Sigmoid colon (tissue), 7 donors: ENCODE data around the gene WTAP. TPM values are rescaled to one million over a fixed set of nuclear protein-coding genes. Genes with fewer than 3 reads are reported as not detected.
"Not testable (repeated sequence)": the region's sequence is repeated elsewhere in the genome, so short reads cannot be mapped to it uniquely, and the experiment has no call there.

Source experiments
- DNase-seq: peaks from one replicate; pipeline ENCODE4 v3.0.0-alpha.2; 2019
- H3K27ac ChIP-seq, 4 donors: fragments of 200-600 bp; sonication (generic); one replicate each; pipeline ENCODE4 v1.5.1; 2016 to 2019; ENCODE audit warnings: mild to moderate bottlenecking in 1 of 4
- H3K27me3 ChIP-seq, 3 donors: fragments of 200-600 bp; sonication (generic); one replicate each; pipeline ENCODE4 v1.5.1; 2019; ENCODE audit warnings: mild to moderate bottlenecking in 1 of 3
- H3K36me3 ChIP-seq, 4 donors: fragments of 200-600 bp; sonication (generic); one replicate each; pipeline ENCODE4 v1.5.1; 2016 to 2019
- H3K4me1 ChIP-seq, 4 donors: fragments of 200-600 bp; sonication (generic); one replicate each; pipeline ENCODE4 v1.5.1; 2017 to 2019
- H3K4me3 ChIP-seq, 4 donors: fragments of 200-600 bp; sonication (generic); one replicate each; pipeline ENCODE4 v1.5.1; 2017 to 2019; ENCODE audit warnings: mild to moderate bottlenecking in 2 of 4, moderate library complexity in 1 of 4
- H3K9me3 ChIP-seq, 4 donors: fragments of 200-600 bp in 3 of 4; sonication (generic) in 3 of 4; one replicate each; pipeline versions ENCODE4 v1.5.1 to v1.6.1; 2013 to 2019
- EP300 ChIP-seq, 4 donors: sonication (generic); formaldehyde crosslinking; IDR thresholded peaks; one replicate each; pipeline ENCODE4 v1.6.1; 2017; ENCODE audit warnings: antibody characterized with exemption in 4 of 4
- POLR2A ChIP-seq, 2 donors: fragments of 450-650 bp; IDR thresholded peaks; one replicate each; pipeline ENCODE4 v1.6.1; 2016; ENCODE audit warnings: antibody characterized with exemption in 2 of 2, mild to moderate bottlenecking in 2 of 2, moderate library complexity in 2 of 2
- POLR2AphosphoS5 ChIP-seq, 4 donors: sonication (generic); formaldehyde crosslinking; IDR thresholded peaks; one replicate each; pipeline ENCODE4 v1.6.1; 2017; ENCODE audit warnings: antibody characterized with exemption in 4 of 4
- WGBS, 2 donors: extraction: QIAGEN DNeasy Blood & Tissue Kit; methylation state at CpG; one replicate each; pipeline ENCODE4 v1.1.7; 2013; 5-methylcytosine and 5-hydroxymethylcytosine counted together
- intact Hi-C: fragments of 100-400 bp; cut with DNase I; formaldehyde crosslinking; loops from one replicate; pipeline ENCODE4 v1.15.1; 2023
- polyA plus RNA-seq, 3 donors: library from polyadenylated mRNA; stranded (reverse); fragments of 200-250 nt; gene quantifications; one replicate each; pipeline ENCODE4 v1.2.3, GENCODE V29; 2013
- total RNA-seq, 4 donors: library from RNA; depleted of rRNA; stranded (reverse); fragments of >200 nt; gene quantifications; one replicate each; pipeline ENCODE4 v1.1.0, GENCODE V29; 2016
- TF ChIP-seq, protein P1 (sequence below), 4 experiments: fragments of 450-650 bp in 3 of 4; fragments of 200-600 bp in 1 of 4; IDR thresholded peaks; one replicate each; pipeline ENCODE4 v1.5.1; 2016 to 2019; ENCODE audit warnings: antibody characterized with exemption in 4 of 4, mild to moderate bottlenecking in 3 of 4, moderate library complexity in 2 of 4
- donor health status: healthy with polysubstance abuse.
- donor health status: Bipolar disorder and iron deficiency.
- donor health status: healthy.

The WTAP gene
- total and polyA plus RNA-seq, 7 donors: 55.9 to 93.8 (median 71.7) TPM

DNA sequence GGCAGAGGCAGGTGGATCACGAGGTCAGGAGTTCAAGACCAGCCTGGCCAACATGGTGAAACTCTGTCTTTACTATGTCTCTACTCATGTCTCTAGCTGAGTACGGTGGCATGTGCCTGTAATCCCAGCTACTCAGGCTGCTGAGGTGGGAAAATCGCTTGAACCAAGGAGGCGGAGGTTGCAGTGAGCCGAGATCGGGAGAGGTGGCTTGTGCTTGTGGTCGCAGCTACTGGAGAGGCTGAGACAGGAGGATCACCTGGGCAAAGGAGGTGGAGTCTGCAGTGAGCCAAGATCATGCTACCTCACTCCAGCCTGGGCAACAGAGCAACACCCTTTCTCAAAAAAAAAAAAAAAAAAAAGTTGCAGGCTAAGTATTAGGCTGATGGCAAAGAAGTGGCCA is 8.0 kb upstream of the WTAP start:
- intact Hi-C loops: no loop called here
- H3K4me1 ChIP-seq: peaks cover 0 to 34% (median 32%) of the 10 kb centered on the region in 4 donors
- no peaks in the 10 kb centered on the region for H3K36me3 ChIP-seq
- DNase-seq: no peak
- peak overlapping the region in 1 of 4 donors; percentile 90 for H3K27ac ChIP-seq
- no peak for TF ChIP-seq POLR2A (IDR thresholded peaks at IDR 0.05)
- no peak for TF ChIP-seq POLR2AphosphoS5 (IDR thresholded peaks at IDR 0.05)
- TF ChIP-seq EP300 (IDR thresholded peaks at IDR 0.05): no peak
- TF ChIP-seq, protein P1, sequence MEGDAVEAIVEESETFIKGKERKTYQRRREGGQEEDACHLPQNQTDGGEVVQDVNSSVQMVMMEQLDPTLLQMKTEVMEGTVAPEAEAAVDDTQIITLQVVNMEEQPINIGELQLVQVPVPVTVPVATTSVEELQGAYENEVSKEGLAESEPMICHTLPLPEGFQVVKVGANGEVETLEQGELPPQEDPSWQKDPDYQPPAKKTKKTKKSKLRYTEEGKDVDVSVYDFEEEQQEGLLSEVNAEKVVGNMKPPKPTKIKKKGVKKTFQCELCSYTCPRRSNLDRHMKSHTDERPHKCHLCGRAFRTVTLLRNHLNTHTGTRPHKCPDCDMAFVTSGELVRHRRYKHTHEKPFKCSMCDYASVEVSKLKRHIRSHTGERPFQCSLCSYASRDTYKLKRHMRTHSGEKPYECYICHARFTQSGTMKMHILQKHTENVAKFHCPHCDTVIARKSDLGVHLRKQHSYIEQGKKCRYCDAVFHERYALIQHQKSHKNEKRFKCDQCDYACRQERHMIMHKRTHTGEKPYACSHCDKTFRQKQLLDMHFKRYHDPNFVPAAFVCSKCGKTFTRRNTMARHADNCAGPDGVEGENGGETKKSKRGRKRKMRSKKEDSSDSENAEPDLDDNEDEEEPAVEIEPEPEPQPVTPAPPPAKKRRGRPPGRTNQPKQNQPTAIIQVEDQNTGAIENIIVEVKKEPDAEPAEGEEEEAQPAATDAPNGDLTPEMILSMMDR (IDR thresholded peaks at IDR 0.05): no peak
- no peaks in the 10 kb centered on the region for H3K27me3 ChIP-seq
- no peaks in the 10 kb centered on the region for H3K9me3 ChIP-seq
- WGBS, 2 donors: 97% methylated on average over 7 of the region's 7 CpGs
- H3K4me3 ChIP-seq: no peak overlapping the region

DNA sequence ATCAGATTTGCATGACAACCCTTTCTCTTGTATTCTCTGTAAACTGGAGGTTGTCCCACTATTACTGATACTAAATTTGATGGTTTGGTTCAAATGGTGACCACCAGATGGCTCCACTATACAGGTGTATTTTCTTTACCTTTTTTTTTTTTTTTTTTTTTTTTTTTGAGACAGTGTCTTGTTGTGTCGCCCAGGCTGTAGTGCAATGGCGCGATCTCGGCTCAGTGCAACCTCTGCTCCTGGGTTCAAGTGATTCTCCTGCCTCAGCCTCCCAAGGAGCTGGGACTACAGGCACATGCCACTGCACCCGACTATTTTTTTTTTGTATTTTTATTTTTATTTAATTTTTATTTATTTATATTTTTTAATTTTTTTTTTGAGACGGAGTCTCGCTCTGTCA is 6.6 kb upstream of the WTAP start:
- H3K9me3 ChIP-seq: no peaks in the 10 kb centered on the region
- no peak overlapping the region for H3K27ac ChIP-seq
- H3K27me3 ChIP-seq: no peaks in the 10 kb centered on the region
- no peak for TF ChIP-seq EP300 (IDR thresholded peaks at IDR 0.05)
- TF ChIP-seq, protein P1 (IDR thresholded peaks at IDR 0.05): no peak
- no peak for TF ChIP-seq POLR2A (IDR thresholded peaks at IDR 0.05)
- TF ChIP-seq POLR2AphosphoS5 (IDR thresholded peaks at IDR 0.05): no peak
- H3K36me3 ChIP-seq: no peaks in the 10 kb centered on the region
- peaks cover 0 to 26% (median 24%) of the 10 kb centered on the region in 4 donors for H3K4me1 ChIP-seq
- WGBS, 2 donors: 40 to 58% methylated on average over 7 of the region's 7 CpGs
- intact Hi-C loops: no loop called here
- H3K4me3 ChIP-seq: no peak overlapping the region
- DNase-seq: no peak

DNA sequence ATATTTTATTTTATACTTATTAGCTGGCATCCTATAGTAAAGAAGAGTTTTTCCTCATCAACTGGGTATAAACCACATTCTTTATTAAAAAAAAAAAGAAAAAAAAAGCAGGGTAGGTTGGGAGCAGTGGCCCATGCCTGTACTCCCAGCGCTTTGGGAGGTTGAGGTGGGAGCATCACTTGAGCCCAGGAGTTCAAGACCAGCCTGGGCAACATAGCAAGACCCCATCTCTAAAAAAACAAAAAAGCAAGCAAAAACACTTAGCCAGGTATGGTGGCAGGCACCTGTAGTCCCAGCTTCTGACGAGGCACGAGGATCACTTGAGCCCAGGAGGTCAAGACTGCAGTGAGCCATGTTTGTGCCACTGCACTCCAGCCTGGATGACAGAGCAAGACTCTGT is 5.3 kb upstream of the WTAP start:
- H3K4me1 ChIP-seq: peaks cover 0 to 22% (median 18%) of the 10 kb centered on the region in 4 donors
- H3K9me3 ChIP-seq, H3K27ac ChIP-seq, H3K27me3 ChIP-seq, DNase-seq, H3K36me3 ChIP-seq, intact Hi-C loops, H3K4me3 ChIP-seq: not testable (repeated sequence)
- 97 to 100% methylated on average over 3 of the region's 3 CpGs for WGBS, 2 donors

DNA sequence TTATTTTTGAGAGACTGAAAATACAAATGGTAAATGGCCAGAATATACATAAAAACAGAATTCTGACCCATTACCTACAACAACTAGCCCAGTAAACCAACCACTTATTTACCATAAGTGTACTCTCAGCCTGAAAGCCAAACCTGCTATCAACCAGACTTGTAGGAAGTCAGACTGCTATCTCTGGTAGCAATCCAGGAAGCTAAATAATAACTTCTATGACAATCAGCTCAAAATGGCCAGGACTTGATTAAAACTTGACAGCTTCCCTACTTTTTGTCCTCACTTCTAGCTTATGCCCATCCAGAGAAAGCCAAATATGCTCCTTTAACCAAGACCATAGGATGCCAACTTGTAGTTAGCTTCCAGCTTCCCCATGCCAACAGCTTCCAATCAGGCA is 4.7 kb upstream of the WTAP start:
- Histone ChIP-seq H3K27me3 (no peaks in the 10 kb centered on the region), H3K9me3 (no peaks in the 10 kb centered on the region), H3K4me3 (no peak overlapping the region), H3K36me3 (no peaks in the 10 kb centered on the region), H3K27ac (no peak overlapping the region), H3K4me1 (peaks cover 0 to 15% (median 11%) of the 10 kb centered on the region in 4 donors)
- intact Hi-C loops: no loop called here
- no peak for DNase-seq
- TF ChIP-seq POLR2AphosphoS5 (IDR thresholded peaks at IDR 0.05): no peak

DNA sequence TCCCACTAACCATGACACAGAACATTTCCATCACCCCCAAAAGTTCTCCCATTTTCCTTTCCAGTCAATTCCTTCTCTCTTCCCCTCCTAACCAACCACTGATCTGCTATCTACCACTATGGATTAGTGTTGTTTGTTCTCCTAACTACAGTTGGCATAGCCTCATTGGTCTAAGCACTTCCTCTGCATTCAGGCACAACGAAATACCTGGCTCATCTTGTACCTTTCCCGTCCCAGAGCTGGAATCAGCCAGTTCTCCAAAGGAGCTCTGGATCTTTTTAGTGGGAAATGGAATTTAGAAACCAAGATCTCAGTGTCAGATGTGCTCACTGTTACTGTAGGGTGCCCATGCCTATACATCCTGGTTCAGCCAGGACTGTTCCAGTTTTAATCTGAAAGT is 4.0 kb upstream of the WTAP start:
- H3K4me3 ChIP-seq: no peak overlapping the region
- peaks cover 0 to 13% (median 9%) of the 10 kb centered on the region in 4 donors for H3K4me1 ChIP-seq
- H3K9me3 ChIP-seq: no peaks in the 10 kb centered on the region
- DNase-seq: no peak
- TF ChIP-seq POLR2A (IDR thresholded peaks at IDR 0.05) (no peak), POLR2AphosphoS5 (IDR thresholded peaks at IDR 0.05) (no peak), EP300 (IDR thresholded peaks at IDR 0.05) (no peak)
- TF ChIP-seq, protein P1 (IDR thresholded peaks at IDR 0.05): no peak
- H3K36me3 ChIP-seq: no peaks in the 10 kb centered on the region
- 96 to 97% methylated on average over 2 of the region's 2 CpGs for WGBS, 2 donors
- H3K27me3 ChIP-seq: no peaks in the 10 kb centered on the region
- intact Hi-C loops: no loop called here
- H3K27ac ChIP-seq: no peak overlapping the region

DNA sequence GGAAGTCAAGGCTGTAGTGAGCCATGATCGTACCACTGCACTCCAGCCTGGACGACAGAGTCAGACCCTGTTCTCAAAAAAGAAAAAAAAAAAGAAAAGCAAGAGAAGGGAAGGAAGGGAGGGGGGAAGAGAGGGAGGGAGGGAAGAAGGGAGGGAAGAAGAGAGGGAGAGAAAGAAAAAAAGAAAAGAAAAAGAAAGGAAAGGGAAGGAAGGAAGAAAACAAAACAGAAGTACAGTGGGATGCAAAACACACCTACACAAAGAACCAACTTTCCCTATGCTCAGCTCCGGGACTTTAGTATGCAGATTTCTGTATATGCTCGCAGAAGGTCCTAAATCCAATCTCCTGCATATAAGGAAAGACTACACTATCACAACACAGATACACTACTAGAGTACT is 2.5 kb upstream of the WTAP start:
- intact Hi-C loops: no loop called here

DNA sequence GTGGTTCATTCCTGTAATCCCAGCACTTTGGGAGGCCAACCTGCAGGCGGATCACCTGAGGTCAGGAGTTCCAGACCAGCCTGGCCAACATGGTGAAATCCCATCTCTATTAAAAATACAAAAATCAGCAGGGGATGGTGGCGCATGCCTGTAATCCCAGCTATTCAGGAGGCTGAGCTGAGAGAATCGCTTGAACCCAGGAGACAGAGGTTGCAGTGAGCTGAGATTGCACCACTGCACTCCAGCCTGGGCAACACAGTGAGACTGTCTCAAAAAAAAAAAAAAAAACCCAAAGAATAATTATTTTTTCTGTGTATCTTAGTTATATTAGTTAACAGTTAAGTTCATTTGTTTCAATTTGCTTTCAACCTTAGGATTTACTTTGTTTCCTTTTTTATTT is 2.1 kb upstream of the WTAP start:
- WGBS, 2 donors: 91 to 99% methylated on average over 3 of the region's 3 CpGs
- DNase-seq, H3K27me3 ChIP-seq, H3K4me3 ChIP-seq, intact Hi-C loops, H3K27ac ChIP-seq, H3K9me3 ChIP-seq, H3K36me3 ChIP-seq: not testable (repeated sequence)
- peaks cover 0 to 31% (median 27%) of the 10 kb centered on the region in 4 donors for H3K4me1 ChIP-seq

More for the DNA sequence above, 2.5 kb upstream of the WTAP start:
- peaks cover 0 to 26% (median 23%) of the 10 kb centered on the region in 4 donors for H3K4me1 ChIP-seq
- no peak for DNase-seq
- no peak overlapping the region for H3K4me3 ChIP-seq
- no peak overlapping the region for H3K27ac ChIP-seq
- H3K27me3 ChIP-seq: no peaks in the 10 kb centered on the region
- H3K36me3 ChIP-seq: no peaks in the 10 kb centered on the region
- 93 to 94% methylated on average over 4 of the region's 4 CpGs for WGBS, 2 donors
- no peak for TF ChIP-seq EP300 (IDR thresholded peaks at IDR 0.05)
- TF ChIP-seq POLR2AphosphoS5 (IDR thresholded peaks at IDR 0.05): no peak
- TF ChIP-seq, protein P1 (IDR thresholded peaks at IDR 0.05): no peak
- no peak for TF ChIP-seq POLR2A (IDR thresholded peaks at IDR 0.05)
- no peaks in the 10 kb centered on the region for H3K9me3 ChIP-seq
